H1 (cell line): Measurements from ENCODE around the gene EGR4. TPM values are rescaled to one million over a fixed set of nuclear protein-coding genes. Genes with fewer than 3 reads are reported as not detected.

Source experiments
- BACH1 ChIP-seq: IDR thresholded peaks from 2 replicates; pipeline ENCODE4 v1.6.1; 2012; ENCODE audit warnings: low read length, improper control_type of control experiment
- BRCA1 ChIP-seq: IDR thresholded peaks from 2 replicates; pipeline ENCODE4 v1.6.1; 2012; ENCODE audit warnings: low read depth, low read length, improper control_type of control experiment
- CBX8 ChIP-seq: fragments of 300-800, 300-1000 bp; sonication (generic); IDR thresholded peaks from 2 replicates; pipeline ENCODE4 v1.7.1; 2016; ENCODE audit warnings: low read depth, low read length, borderline replicate concordance
- CHD7 ChIP-seq: fragments of 300-600 bp; sonication (generic); IDR thresholded peaks from 2 replicates; pipeline ENCODE4 v1.7.1; 2012; ENCODE audit warnings: low read length, moderate library complexity, mild to moderate bottlenecking, inconsistent platforms; ENCODE audit not compliant: insufficient replicate concordance
- GTF2F1 ChIP-seq: IDR thresholded peaks from 2 replicates; pipeline ENCODE4 v1.6.1; 2012; ENCODE audit warnings: low read depth, low read length, improper control_type of control experiment, borderline replicate concordance
- POU5F1 ChIP-seq: IDR thresholded peaks from 2 replicates; pipeline ENCODE4 v1.6.1; 2011; ENCODE audit warnings: low read depth, mild to moderate bottlenecking, low read length, moderate library complexity
- RAD21 ChIP-seq, 2 experiments: IDR thresholded peaks in 1 of 2; conservative IDR thresholded peaks in 1 of 2; 2 replicates each; pipeline ENCODE4 v1.6.1; 2011; ENCODE audit warnings: low read depth in 2 of 2, low read length in 2 of 2, improper control_type of control experiment in 1 of 2, inconsistent platforms in 1 of 2, mild to moderate bottlenecking in 1 of 2, moderate library complexity in 1 of 2
- SP2 ChIP-seq: IDR thresholded peaks from 2 replicates; pipeline ENCODE4 v1.6.1; 2012; ENCODE audit warnings: mild to moderate bottlenecking, low read length, inconsistent platforms
- TCF12 ChIP-seq: IDR thresholded peaks from 2 replicates; pipeline ENCODE4 v1.6.1; 2011; ENCODE audit warnings: low read depth, mild to moderate bottlenecking, low read length
- YY1 ChIP-seq: IDR thresholded peaks from 2 replicates; pipeline ENCODE4 v1.6.1; 2011; ENCODE audit warnings: low read depth, mild to moderate bottlenecking, low read length
- polyA plus RNA-seq, 7 experiments: library from polyadenylated mRNA; depleted of rRNA in 3 of 7; stranded (reverse) in 5 of 7; unstranded in 2 of 7; fragments of >200 nt in 5 of 7; fragments of 200-250 nt in 2 of 7; gene quantifications; 1 replicate in 5 of 7; 2 replicates in 1 of 7; 4 replicates in 1 of 7; pipeline versions ENCODE4 v1.2.1 to v1.2.3, GENCODE V29; 2011 to 2013; ENCODE audit warnings: missing spikeins in 2 of 7, mixed read lengths in 2 of 7
- total RNA-seq: library from RNA; stranded (reverse); fragmentation: NEBNext Ultra II Directional; extraction: Animal tissue kit (Norgen Biotek cat#: 25700); gene quantifications from 2 replicates; pipeline ENCODE4 v1.2.1, GENCODE V29; 2021

The EGR4 gene
- total and polyA plus RNA-seq, 2 of the 8 experiments (the other 6 are each of a cell fraction or from before 2014, with no cell fraction given) = 0.20 TPM; not detected in 1

GRCh38 chr2:73265298-73266060 is 27.9 kb downstream of the EGR4 start (continued):
- TF ChIP-seq CHD7 (no peak), POU5F1 (no peak), BRCA1 (no peak), TCF12 (no peak), BACH1 (no peak), CBX8 (no peak), SP2 (no peak), GTF2F1 (no peak), RAD21 (IDR thresholded peaks at IDR 0.05 in 1 of 2, conservative IDR thresholded peaks at IDR 0.05 in 1 of 2; ENCODE audit: low read depth in 2 of 2, low read length in 2 of 2) (no peak), YY1 (no peak)
